Subcutaneous adipose tissue (tissue), 4 donors: Measurements from ENCODE around the gene DCPS. TPM values are rescaled to one million over a fixed set of nuclear protein-coding genes. Genes with fewer than 3 reads are reported as not detected.

ENCODE experiments used
- total RNA-seq, 4 donors: library from RNA; depleted of rRNA; stranded (reverse); fragments of >200 nt; gene quantifications; one replicate each; pipeline ENCODE4 v1.1.0, GENCODE V29; 2016
- TF ChIP-seq, protein P1 (sequence below): fragments of 450-650 bp; IDR thresholded peaks from one replicate; pipeline ENCODE4 v1.5.1; 2016; ENCODE audit warnings: low read depth, mild to moderate bottlenecking, control low read depth, antibody characterized with exemption, moderate library complexity

The DCPS gene
- total RNA-seq, 4 donors from 2014 or later = 5.3 to 12.6 (median 7.9) TPM

DNA sequence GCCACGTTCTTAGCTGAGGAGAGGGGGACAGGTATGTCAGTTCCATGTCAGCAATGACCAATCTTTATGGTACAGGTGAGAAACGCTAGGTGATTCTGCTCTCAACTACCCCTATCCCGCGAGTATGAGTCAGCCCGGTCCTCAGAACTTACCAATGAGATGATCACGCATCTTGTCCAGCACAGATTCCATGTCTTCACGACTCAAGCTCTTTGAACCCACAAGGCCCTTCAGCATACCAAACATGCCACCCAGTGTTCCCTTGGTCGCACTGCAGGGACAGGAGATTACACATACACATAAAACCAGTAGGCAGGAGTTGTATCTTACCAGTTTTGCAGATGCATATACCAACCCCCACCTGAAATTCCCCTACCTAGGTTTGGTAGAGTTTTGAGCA, 38.0 kb upstream of the DCPS start:
- TF ChIP-seq, protein P1, sequence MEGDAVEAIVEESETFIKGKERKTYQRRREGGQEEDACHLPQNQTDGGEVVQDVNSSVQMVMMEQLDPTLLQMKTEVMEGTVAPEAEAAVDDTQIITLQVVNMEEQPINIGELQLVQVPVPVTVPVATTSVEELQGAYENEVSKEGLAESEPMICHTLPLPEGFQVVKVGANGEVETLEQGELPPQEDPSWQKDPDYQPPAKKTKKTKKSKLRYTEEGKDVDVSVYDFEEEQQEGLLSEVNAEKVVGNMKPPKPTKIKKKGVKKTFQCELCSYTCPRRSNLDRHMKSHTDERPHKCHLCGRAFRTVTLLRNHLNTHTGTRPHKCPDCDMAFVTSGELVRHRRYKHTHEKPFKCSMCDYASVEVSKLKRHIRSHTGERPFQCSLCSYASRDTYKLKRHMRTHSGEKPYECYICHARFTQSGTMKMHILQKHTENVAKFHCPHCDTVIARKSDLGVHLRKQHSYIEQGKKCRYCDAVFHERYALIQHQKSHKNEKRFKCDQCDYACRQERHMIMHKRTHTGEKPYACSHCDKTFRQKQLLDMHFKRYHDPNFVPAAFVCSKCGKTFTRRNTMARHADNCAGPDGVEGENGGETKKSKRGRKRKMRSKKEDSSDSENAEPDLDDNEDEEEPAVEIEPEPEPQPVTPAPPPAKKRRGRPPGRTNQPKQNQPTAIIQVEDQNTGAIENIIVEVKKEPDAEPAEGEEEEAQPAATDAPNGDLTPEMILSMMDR = no peak

DNA sequence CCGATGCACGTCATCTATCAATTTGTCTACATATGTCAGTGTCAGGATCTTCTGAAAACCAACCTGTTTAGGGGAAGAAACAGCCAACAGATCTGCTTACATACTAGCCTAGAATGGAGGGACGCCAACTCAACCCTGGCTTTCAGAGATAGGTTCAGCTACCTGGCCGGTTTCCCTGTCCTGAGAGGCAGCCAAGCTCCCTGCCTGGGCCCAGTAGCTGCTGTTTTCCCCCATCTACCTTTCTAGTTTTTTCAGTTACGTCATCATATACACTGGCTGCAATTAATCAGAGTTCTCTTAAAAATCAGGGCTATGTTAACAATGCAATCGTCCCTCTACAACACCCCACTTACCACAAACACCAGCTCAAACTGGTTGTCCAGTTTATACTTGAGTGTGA, 36.2 kb upstream of the DCPS start:
- TF ChIP-seq, protein P1 = no peak

DNA sequence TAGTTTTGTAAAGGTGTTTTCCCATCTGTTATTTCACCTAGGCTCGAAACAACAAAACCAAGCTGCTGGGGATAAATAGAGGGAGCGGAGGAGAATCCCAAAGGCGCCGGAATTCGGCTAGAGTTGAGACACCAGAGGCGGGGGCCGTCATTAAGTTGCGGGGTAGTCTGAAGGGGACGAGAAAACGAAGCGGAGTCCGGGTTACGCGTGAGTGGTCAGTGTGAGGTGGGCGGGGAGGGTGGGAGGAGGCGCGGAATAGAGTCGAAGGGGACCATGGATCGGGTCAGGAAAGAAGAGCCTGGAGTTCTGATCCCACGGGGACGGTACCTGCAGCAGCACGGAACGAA, 35.5 kb upstream of the DCPS start:
- TF ChIP-seq, protein P1 = no peak

DNA sequence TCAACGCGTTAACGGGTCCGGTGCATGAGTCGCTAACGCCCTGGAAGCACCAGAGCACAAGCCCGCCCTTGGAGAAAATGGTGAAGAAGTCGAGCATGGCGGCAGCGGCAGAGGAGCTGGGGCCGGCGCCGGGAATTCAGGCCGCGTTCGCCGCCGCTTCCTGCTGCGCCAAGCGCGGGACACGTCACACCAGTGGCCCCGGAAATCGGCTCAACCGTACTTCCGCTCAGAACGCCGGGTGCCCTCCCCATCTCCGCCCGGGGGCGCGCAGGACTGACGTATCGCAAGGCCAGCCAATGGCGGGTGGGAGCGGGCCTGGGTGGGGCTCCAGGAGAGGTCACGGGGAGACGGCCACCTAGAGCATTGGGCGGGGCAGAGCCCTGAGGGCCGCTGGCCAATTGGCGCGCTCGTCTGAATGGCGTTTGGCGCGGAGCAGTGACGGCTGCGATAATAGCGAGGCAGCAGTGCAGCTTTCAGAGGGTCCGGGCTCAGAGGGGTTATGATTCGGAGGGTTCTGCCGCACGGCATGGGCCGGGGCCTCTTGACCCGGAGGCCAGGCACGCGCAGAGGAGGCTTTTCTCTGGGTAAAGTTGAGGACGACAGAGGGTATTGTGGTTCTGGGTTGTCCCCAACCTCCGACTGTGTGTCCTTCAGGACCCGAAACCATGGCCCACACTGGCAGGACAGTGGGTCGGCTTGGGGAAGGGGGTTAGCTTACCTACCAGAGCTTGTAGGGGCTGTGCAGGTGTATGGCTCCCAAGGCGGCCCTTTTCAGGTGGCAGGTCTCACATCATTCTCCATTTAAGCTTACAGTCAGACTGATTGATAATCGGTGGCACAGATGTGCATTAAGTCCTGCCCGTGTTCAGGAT, 34.9 kb upstream of the DCPS start, which contains the start of the genes FOXRED1 and SRPRA:
Gene FOXRED1, plus strand, starts transcription at position 447 of the 872 bp plus-strand sequence. Its CDS starts 53 bp downstream, at position 500.
Gene SRPRA, minus strand, starts transcription at position 188 of the 872 bp plus-strand sequence. Its CDS starts 91 bp downstream, at position 97.
- TF ChIP-seq, protein P1 = no peak

DNA sequence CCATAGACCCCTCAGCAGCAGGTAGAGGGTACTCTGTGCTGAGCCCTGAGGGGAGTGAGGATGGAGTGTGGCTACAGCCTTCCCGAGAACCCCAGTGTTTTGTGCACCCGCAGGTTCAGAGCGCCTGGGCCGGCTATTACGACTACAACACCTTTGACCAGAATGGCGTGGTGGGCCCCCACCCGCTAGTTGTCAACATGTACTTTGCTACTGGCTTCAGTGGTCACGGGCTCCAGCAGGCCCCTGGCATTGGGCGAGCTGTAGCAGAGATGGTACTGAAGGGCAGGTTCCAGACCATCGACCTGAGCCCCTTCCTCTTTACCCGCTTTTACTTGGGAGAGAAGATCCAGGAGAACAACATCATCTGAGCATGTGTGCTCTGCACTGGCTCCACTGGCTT, 26.5 kb upstream of the DCPS start:
- TF ChIP-seq, protein P1 = no peak

DNA sequence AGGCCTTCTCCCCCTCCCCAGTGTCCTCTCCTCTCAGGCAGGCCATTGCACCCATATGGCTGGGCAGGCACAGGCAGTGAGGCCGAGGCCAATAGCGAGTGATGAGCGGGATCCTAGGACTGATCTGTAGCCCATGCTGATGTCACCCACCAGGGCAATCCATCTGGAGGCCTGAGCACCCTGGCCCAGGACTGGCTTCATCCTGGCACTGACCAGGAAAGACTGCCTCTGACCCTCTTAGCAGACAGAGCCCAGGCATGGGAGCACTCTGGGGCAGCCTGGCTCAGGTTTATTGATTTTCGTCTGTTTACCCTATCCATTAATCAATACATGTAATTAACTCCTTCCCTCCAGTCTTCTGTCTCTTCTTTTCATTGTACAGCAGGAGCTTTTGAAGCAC, 26.1 kb upstream of the DCPS start:
- TF ChIP-seq, protein P1 = no peak

DNA sequence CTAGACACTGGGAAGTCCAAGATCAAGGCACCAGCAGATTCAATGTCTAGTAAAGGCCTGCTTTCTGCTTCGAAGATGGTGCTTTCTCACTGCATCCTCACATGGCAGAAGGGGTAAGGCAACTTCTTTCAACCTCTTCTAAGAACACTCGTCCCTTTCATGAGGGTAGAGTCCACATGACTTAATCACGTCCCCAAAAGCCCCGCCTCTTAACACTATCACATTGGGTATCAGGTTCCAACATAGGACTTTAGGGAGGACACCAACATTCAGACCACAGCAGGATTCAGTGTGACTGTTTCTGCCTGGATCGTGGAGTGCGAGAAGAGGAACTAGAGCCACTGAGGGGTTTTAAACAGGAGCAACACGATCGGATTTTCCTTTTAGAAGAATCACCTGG, 24.7 kb upstream of the DCPS start:
- TF ChIP-seq, protein P1 = no peak
